B cell (primary cell): ENCODE measurements around the gene OLFML2B.

Experiments
- EZH2 ChIP-seq: IDR thresholded peaks from 2 replicates; pipeline ENCODE4 v1.6.1; 2012; ENCODE audit warnings: borderline replicate concordance, low read depth, mild to moderate bottlenecking, moderate library complexity, low read length; ENCODE audit not compliant: insufficient read depth, poor library complexity, severe bottlenecking
- TF ChIP-seq, protein P1 (sequence below): fragments of 200-600 bp; IDR thresholded peaks from one replicate; pipeline ENCODE4 v1.8.0; 2022; ENCODE audit warnings: antibody characterized with exemption, mild to moderate bottlenecking

DNA sequence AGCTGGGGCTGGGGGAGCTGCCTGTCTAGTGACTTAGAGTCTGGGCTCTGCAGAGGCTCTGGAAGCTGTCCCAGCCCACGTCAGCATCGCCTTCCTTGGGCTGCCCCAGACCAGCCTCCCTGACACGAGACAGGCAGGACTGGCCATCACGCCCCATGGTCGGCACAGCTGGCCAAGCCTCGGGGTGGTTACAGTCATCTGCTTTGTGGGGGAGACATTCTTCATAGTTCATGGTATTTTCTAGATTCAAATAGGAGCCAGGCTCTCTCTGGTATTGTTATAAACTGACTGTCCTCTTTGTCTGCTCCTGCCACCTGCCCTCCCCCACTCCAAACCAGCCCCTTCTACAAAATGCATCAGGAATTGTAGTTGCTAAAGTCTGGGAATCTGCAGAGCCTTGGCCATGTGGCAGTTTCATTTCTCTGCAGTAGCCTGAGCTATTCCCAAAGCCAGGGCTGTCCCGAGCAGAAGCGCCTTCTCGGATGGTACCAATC, 29.4 kb downstream of the OLFML2B start:
- TF ChIP-seq, protein P1, sequence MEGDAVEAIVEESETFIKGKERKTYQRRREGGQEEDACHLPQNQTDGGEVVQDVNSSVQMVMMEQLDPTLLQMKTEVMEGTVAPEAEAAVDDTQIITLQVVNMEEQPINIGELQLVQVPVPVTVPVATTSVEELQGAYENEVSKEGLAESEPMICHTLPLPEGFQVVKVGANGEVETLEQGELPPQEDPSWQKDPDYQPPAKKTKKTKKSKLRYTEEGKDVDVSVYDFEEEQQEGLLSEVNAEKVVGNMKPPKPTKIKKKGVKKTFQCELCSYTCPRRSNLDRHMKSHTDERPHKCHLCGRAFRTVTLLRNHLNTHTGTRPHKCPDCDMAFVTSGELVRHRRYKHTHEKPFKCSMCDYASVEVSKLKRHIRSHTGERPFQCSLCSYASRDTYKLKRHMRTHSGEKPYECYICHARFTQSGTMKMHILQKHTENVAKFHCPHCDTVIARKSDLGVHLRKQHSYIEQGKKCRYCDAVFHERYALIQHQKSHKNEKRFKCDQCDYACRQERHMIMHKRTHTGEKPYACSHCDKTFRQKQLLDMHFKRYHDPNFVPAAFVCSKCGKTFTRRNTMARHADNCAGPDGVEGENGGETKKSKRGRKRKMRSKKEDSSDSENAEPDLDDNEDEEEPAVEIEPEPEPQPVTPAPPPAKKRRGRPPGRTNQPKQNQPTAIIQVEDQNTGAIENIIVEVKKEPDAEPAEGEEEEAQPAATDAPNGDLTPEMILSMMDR, result no peak
- no peak for TF ChIP-seq EZH2
